H9 (cell line): ENCODE results near the gene HTR2A. TPM values are rescaled to one million over a fixed set of nuclear protein-coding genes. Genes with fewer than 3 reads are reported as not detected.

Source experiments
- DNase-seq: peaks from one replicate; pipeline ENCODE4 v3.0.0-alpha.2; 2017
- H2AFZ ChIP-seq: one replicate; pipeline ENCODE4 v1.6.1; 2013; ENCODE audit warnings: mild to moderate bottlenecking, low read length, control low read depth, moderate library complexity
- H2AK5ac ChIP-seq: 2 replicates; pipeline ENCODE4 v1.6.1; 2013; ENCODE audit warnings: low read length, control low read depth, mixed read lengths; ENCODE audit not compliant: insufficient read length
- H2BK120ac ChIP-seq: one replicate; pipeline ENCODE4 v1.6.1; 2013; ENCODE audit warnings: low read depth, mild to moderate bottlenecking, low read length, control low read depth, inconsistent platforms; ENCODE audit not compliant: poor library complexity, severe bottlenecking
- H2BK12ac ChIP-seq: 2 replicates; pipeline ENCODE4 v1.6.1; 2013; ENCODE audit warnings: low read length, control low read depth, mixed read lengths, low read depth; ENCODE audit not compliant: insufficient read length
- H2BK15ac ChIP-seq: 2 replicates; pipeline ENCODE4 v1.6.1; 2013; ENCODE audit warnings: low read depth, low read length, control low read depth
- H2BK20ac ChIP-seq: one replicate; pipeline ENCODE4 v1.6.1; 2013; ENCODE audit warnings: low read depth, mild to moderate bottlenecking, low read length, control low read depth, inconsistent platforms; ENCODE audit not compliant: poor library complexity, severe bottlenecking
- H2BK5ac ChIP-seq: 2 replicates; pipeline ENCODE4 v1.6.1; 2013; ENCODE audit warnings: low read length, control low read depth, mixed read lengths; ENCODE audit not compliant: insufficient read length
- H3K14ac ChIP-seq: 2 replicates; pipeline ENCODE4 v1.6.1; 2013; ENCODE audit warnings: low read length, control low read depth; ENCODE audit not compliant: insufficient read depth
- H3K18ac ChIP-seq: 2 replicates; pipeline ENCODE4 v1.6.1; 2013; ENCODE audit warnings: low read depth, mild to moderate bottlenecking, mixed read lengths, low read length, control low read depth; ENCODE audit not compliant: insufficient read length
- H3K23ac ChIP-seq: 2 replicates; pipeline ENCODE4 v1.6.1; 2013; ENCODE audit warnings: low read length, control low read depth, mixed read lengths, low read depth; ENCODE audit not compliant: insufficient read length
- H3K23me2 ChIP-seq: 2 replicates; pipeline ENCODE4 v1.6.1; 2013; ENCODE audit warnings: low read depth, mild to moderate bottlenecking, mixed read lengths, low read length, control low read depth; ENCODE audit not compliant: insufficient read length, poor library complexity, severe bottlenecking
- H3K27ac ChIP-seq: 2 replicates; pipeline ENCODE4 v1.5.1; 2013; ENCODE audit warnings: low read length, control low read depth, mixed read lengths, low read depth; ENCODE audit not compliant: insufficient read length
- H3K27me3 ChIP-seq: 2 replicates; pipeline ENCODE4 v1.6.1; 2013; ENCODE audit warnings: low read length, control low read depth, inconsistent platforms; ENCODE audit not compliant: insufficient read depth
- H3K4ac ChIP-seq: 2 replicates; pipeline ENCODE4 v1.6.1; 2013; ENCODE audit warnings: low read depth, mild to moderate bottlenecking, control low read depth, inconsistent platforms, low read length, moderate library complexity
- H3K4me1 ChIP-seq: 2 replicates; pipeline ENCODE4 v1.6.1; 2013; ENCODE audit warnings: low read length, control low read depth, inconsistent platforms; ENCODE audit not compliant: insufficient read depth
- H3K4me2 ChIP-seq: 2 replicates; pipeline ENCODE4 v1.6.1; 2013; ENCODE audit warnings: low read length, control low read depth, mixed read lengths; ENCODE audit not compliant: insufficient read length, insufficient read depth
- H3K56ac ChIP-seq: 2 replicates; pipeline ENCODE4 v1.6.1; 2013; ENCODE audit warnings: low read depth, mild to moderate bottlenecking, mixed read lengths, low read length, control low read depth; ENCODE audit not compliant: insufficient read length
- H3K79me1 ChIP-seq: 2 replicates; pipeline ENCODE4 v1.6.1; 2013; ENCODE audit warnings: low read depth, mild to moderate bottlenecking, moderate library complexity, low read length, control low read depth, inconsistent platforms; ENCODE audit not compliant: insufficient read depth, poor library complexity, severe bottlenecking
- H3K79me2 ChIP-seq: 2 replicates; pipeline ENCODE4 v1.6.1; 2013; ENCODE audit warnings: low read length, control low read depth, inconsistent platforms; ENCODE audit not compliant: insufficient read depth
- H3K9ac ChIP-seq: 2 replicates; pipeline ENCODE4 v1.6.1; 2013; ENCODE audit warnings: low read length, control low read depth, mixed read lengths; ENCODE audit not compliant: insufficient read length; ENCODE audit errors: extremely low read depth
- H3K9me3 ChIP-seq: one replicate; pipeline ENCODE4 v1.6.1; 2013; ENCODE audit warnings: low read depth, low read length, inconsistent platforms; ENCODE audit not compliant: control insufficient read depth
- H3T11ph ChIP-seq: one replicate; pipeline ENCODE4 v1.6.1; 2013; ENCODE audit warnings: mild to moderate bottlenecking, low read length, control low read depth, inconsistent platforms
- H4K20me1 ChIP-seq: one replicate; pipeline ENCODE4 v1.6.1; 2013; ENCODE audit not compliant: control insufficient read depth, insufficient read length, insufficient read depth
- H4K5ac ChIP-seq: 2 replicates; pipeline ENCODE4 v1.6.1; 2013; ENCODE audit warnings: low read depth, mild to moderate bottlenecking, mixed read lengths, low read length, control low read depth; ENCODE audit not compliant: insufficient read length
- H4K8ac ChIP-seq: replicated peaks from 2 replicates; pipeline ENCODE4 v1.6.1; 2013; ENCODE audit warnings: low read length, control low read depth, mixed read lengths, low read depth; ENCODE audit not compliant: insufficient read length
- H4K91ac ChIP-seq: 2 replicates; pipeline ENCODE4 v1.6.1; 2013; ENCODE audit warnings: low read depth, mild to moderate bottlenecking, moderate library complexity, mixed read lengths, low read length, control low read depth; ENCODE audit not compliant: insufficient read length
- H3K27ac Mint-ChIP-seq, 3 experiments: 2 replicates in 2 of 3; 3 replicates in 1 of 3; pipeline ENCODE4 v1.8.0; 2020 to 2021; ENCODE audit warnings: mixed read lengths in 3 of 3, mild to moderate bottlenecking in 1 of 3, moderate library complexity in 1 of 3
- H3K27me3 Mint-ChIP-seq: 2 replicates; pipeline ENCODE4 v1.8.0; 2021; ENCODE audit warnings: low read depth, mild to moderate bottlenecking, moderate library complexity, mixed read lengths
- H3K36me3 Mint-ChIP-seq, 3 experiments: 2 replicates in 2 of 3; 3 replicates in 1 of 3; pipeline ENCODE4 v1.8.0; 2020 to 2021; ENCODE audit warnings: low read depth in 3 of 3, mixed read lengths in 3 of 3; ENCODE audit not compliant: insufficient read depth in 1 of 3
- H3K4me1 Mint-ChIP-seq, 2 experiments: 2 replicates each; pipeline ENCODE4 v1.8.0; 2020; ENCODE audit warnings: mixed read lengths in 2 of 2
- H3K4me3 Mint-ChIP-seq, 2 experiments: 2 replicates in 1 of 2; 3 replicates in 1 of 2; pipeline ENCODE4 v1.8.0; 2020 to 2021; ENCODE audit warnings: mild to moderate bottlenecking in 2 of 2, mixed read lengths in 2 of 2, moderate library complexity in 1 of 2
- H3K9me3 Mint-ChIP-seq, 2 experiments: 2 replicates in 1 of 2; 3 replicates in 1 of 2; pipeline ENCODE4 v1.8.0; 2020; ENCODE audit warnings: mild to moderate bottlenecking in 2 of 2, mixed read lengths in 2 of 2, moderate library complexity in 1 of 2
- WGBS: extraction: QIAGEN DNeasy Blood & Tissue Kit; methylation state at CpG from one replicate; pipeline ENCODE4 v1.1.7; 2013; ENCODE audit warnings: missing lambda C conversion rate, low lambda C conversion rate, mixed read lengths; ENCODE audit not compliant: insufficient read length; ENCODE audit errors: extremely low coverage; 5-methylcytosine and 5-hydroxymethylcytosine counted together
- total RNA-seq: library from RNA; stranded (reverse); gene quantifications from 2 replicates; pipeline ENCODE4 v1.2.1, GENCODE V29; 2021
- TF ChIP-seq, protein P1 (sequence below): fragments of 200-600 bp; sonication (generic); conservative IDR thresholded peaks from 3 replicates; pipeline ENCODE4 v1.8.0; 2021; ENCODE audit warnings: antibody characterized with exemption, mild to moderate bottlenecking

Gene HTR2A
- total RNA-seq, 1 experiment from 2014 or later, result not detected

- Mint-ChIP-seq H3K27me3 (no peaks in the 10 kb centered on the region), H3K27ac (no peak overlapping the region), H3K4me3 (no peak overlapping the region), H3K36me3 (no peaks in the 10 kb centered on the region), H3K9me3 (no peaks in the 10 kb centered on the region), H3K4me1 (no peaks in the 10 kb centered on the region)
- DNase-seq, result no peak
- Histone ChIP-seq H2AFZ (no peak overlapping the region), H3K14ac (no peak overlapping the region), H3K4me2 (no peak overlapping the region), H3K4ac (no peak overlapping the region), H3K27ac (no peak overlapping the region), H3K79me1 (no peaks in the 10 kb centered on the region), H3T11ph (no peak overlapping the region), H4K5ac (no peak overlapping the region), H3K23ac (no peak overlapping the region), H3K79me2 (no peaks in the 10 kb centered on the region), H2BK20ac (no peak overlapping the region), H4K91ac (no peak overlapping the region), H2BK5ac (no peak overlapping the region), H3K9ac (no peak overlapping the region), H3K4me1 (no peaks in the 10 kb centered on the region), H2BK120ac (no peak overlapping the region), H3K23me2 (no peaks in the 10 kb centered on the region), H2BK15ac (no peak overlapping the region), H4K20me1 (no peaks in the 10 kb centered on the region), H3K27me3 (no peaks in the 10 kb centered on the region), H3K18ac (no peak overlapping the region), H4K8ac (no peak overlapping the region), H2AK5ac (no peak overlapping the region), H3K9me3 (no peaks in the 10 kb centered on the region), H2BK12ac (no peak overlapping the region), H3K56ac (no peak overlapping the region)
- no CpG with 5 or more reads among the region's 1 CpG for WGBS
- TF ChIP-seq, protein P1, sequence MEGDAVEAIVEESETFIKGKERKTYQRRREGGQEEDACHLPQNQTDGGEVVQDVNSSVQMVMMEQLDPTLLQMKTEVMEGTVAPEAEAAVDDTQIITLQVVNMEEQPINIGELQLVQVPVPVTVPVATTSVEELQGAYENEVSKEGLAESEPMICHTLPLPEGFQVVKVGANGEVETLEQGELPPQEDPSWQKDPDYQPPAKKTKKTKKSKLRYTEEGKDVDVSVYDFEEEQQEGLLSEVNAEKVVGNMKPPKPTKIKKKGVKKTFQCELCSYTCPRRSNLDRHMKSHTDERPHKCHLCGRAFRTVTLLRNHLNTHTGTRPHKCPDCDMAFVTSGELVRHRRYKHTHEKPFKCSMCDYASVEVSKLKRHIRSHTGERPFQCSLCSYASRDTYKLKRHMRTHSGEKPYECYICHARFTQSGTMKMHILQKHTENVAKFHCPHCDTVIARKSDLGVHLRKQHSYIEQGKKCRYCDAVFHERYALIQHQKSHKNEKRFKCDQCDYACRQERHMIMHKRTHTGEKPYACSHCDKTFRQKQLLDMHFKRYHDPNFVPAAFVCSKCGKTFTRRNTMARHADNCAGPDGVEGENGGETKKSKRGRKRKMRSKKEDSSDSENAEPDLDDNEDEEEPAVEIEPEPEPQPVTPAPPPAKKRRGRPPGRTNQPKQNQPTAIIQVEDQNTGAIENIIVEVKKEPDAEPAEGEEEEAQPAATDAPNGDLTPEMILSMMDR, result no peak
Measured at GRCh38 chr13:46861959-46862358, 34.9 kb downstream of the HTR2A start.
